KMS-11 (cell line): ENCODE measurements around the gene SFTPA2.
"Not testable (repeated sequence)": the region's sequence is repeated elsewhere in the genome, so short reads cannot be mapped to it uniquely, and the experiment has no call there.

Source experiments
- H2AFZ ChIP-seq: fragments of 200-600 bp; sonication (generic); 2 replicates; pipeline ENCODE4 v1.6.1; 2016; ENCODE audit warnings: antibody characterized with exemption, mixed run types, low read depth
- H3K27ac ChIP-seq: fragments of 200-600 bp; sonication (generic); 2 replicates; pipeline ENCODE4 v1.6.1; 2016; ENCODE audit warnings: mild to moderate bottlenecking, mixed run types
- H3K27me3 ChIP-seq: fragments of 200-600 bp; sonication (generic); 2 replicates; pipeline ENCODE4 v1.6.1; 2017; ENCODE audit warnings: mild to moderate bottlenecking, low read depth, mixed run types, moderate library complexity; ENCODE audit not compliant: insufficient read depth
- H3K36me3 ChIP-seq: fragments of 200-600 bp; sonication (generic); 2 replicates; pipeline ENCODE4 v1.6.1; 2017; ENCODE audit warnings: mild to moderate bottlenecking, mixed run types; ENCODE audit not compliant: insufficient read depth
- H3K4me1 ChIP-seq: fragments of 200-600 bp; sonication (generic); 2 replicates; pipeline ENCODE4 v1.6.1; 2016; ENCODE audit warnings: mild to moderate bottlenecking, low read depth, mixed run types; ENCODE audit not compliant: poor library complexity, severe bottlenecking
- H3K4me2 ChIP-seq: fragments of 200-600 bp; sonication (generic); 2 replicates; pipeline ENCODE4 v1.7.0; 2016; ENCODE audit warnings: mild to moderate bottlenecking, mixed run types
- H3K4me3 ChIP-seq: fragments of 200-600 bp; sonication (generic); IDR thresholded peaks from 2 replicates; pipeline ENCODE4 v1.6.1; 2017; ENCODE audit warnings: low read depth, low read length, mixed read lengths; ENCODE audit not compliant: insufficient read depth
- H3K79me2 ChIP-seq: fragments of 200-600 bp; sonication (generic); 2 replicates; pipeline ENCODE4 v1.6.1; 2016; ENCODE audit warnings: low read depth, mixed run types; ENCODE audit not compliant: insufficient read depth
- H3K9ac ChIP-seq: fragments of 200-600 bp; sonication (generic); 2 replicates; pipeline ENCODE4 v1.6.1; 2016; ENCODE audit warnings: mild to moderate bottlenecking, mixed run types
- H4K20me1 ChIP-seq: fragments of 200-600 bp; sonication (generic); 2 replicates; pipeline ENCODE4 v1.6.1; 2016; ENCODE audit warnings: mild to moderate bottlenecking, mixed run types; ENCODE audit not compliant: insufficient read depth
- CTCF ChIP-seq: fragments of 200-600 bp; sonication (generic); conservative IDR thresholded peaks from 2 replicates; pipeline ENCODE4 v1.6.1; 2017; ENCODE audit warnings: low read depth, mild to moderate bottlenecking, antibody characterized with exemption, low read length, moderate library complexity, mixed read lengths

Gene SFTPA2

GRCh38 chr10:79542626-79543025 lies 17.6 kb downstream of the SFTPA2 start:
- Histone ChIP-seq H3K4me1 (no peaks in the 10 kb centered on the region), H3K4me3 (no peak overlapping the region), H3K27ac (no peak overlapping the region), H3K79me2 (no peaks in the 10 kb centered on the region), H3K27me3 (no peaks in the 10 kb centered on the region), H2AFZ (no peak overlapping the region), H3K36me3 (no peaks in the 10 kb centered on the region), H4K20me1 (no peaks in the 10 kb centered on the region), H3K4me2 (no peak overlapping the region), H3K9ac (no peak overlapping the region)
- no peak for TF ChIP-seq CTCF

- H3K79me2 ChIP-seq, H4K20me1 ChIP-seq: not testable (repeated sequence)
These were observed 19.3 kb downstream of the SFTPA2 start for GRCh38 chr10:79540930-79541329.

GRCh38 chr10:79538311-79538710 lies 21.9 kb downstream of the SFTPA2 start:
- not testable (repeated sequence) for H2AFZ ChIP-seq, H3K4me3 ChIP-seq, H3K27ac ChIP-seq, H3K36me3 ChIP-seq, H3K4me1 ChIP-seq, H3K9ac ChIP-seq, H3K27me3 ChIP-seq, H3K79me2 ChIP-seq, H3K4me2 ChIP-seq, H4K20me1 ChIP-seq

More at GRCh38 chr10:79540930-79541329, 19.3 kb downstream of the SFTPA2 start:
- H3K27me3 ChIP-seq, H3K9ac ChIP-seq, H2AFZ ChIP-seq, H3K4me2 ChIP-seq, H3K4me1 ChIP-seq, H3K36me3 ChIP-seq, H3K27ac ChIP-seq, H3K4me3 ChIP-seq: not testable (repeated sequence)

- not testable (repeated sequence) for H3K4me1 ChIP-seq, H4K20me1 ChIP-seq, H2AFZ ChIP-seq, H3K4me3 ChIP-seq, H3K27ac ChIP-seq, H3K36me3 ChIP-seq, H3K9ac ChIP-seq, H3K27me3 ChIP-seq, H3K79me2 ChIP-seq, H3K4me2 ChIP-seq
These were observed 26.4 kb downstream of the SFTPA2 start for GRCh38 chr10:79533903-79534175.

GRCh38 chr10:79533142-79533902 lies 26.9 kb downstream of the SFTPA2 start:
- not testable (repeated sequence) for H3K4me2 ChIP-seq, H3K79me2 ChIP-seq, H3K9ac ChIP-seq, H3K4me1 ChIP-seq, H4K20me1 ChIP-seq, H3K36me3 ChIP-seq, H3K27ac ChIP-seq, H2AFZ ChIP-seq, H3K4me3 ChIP-seq, H3K27me3 ChIP-seq

- not testable (repeated sequence) for H4K20me1 ChIP-seq, H3K4me1 ChIP-seq, H3K27ac ChIP-seq, H3K9ac ChIP-seq, H3K36me3 ChIP-seq, H3K4me3 ChIP-seq, H3K79me2 ChIP-seq, H3K27me3 ChIP-seq, H2AFZ ChIP-seq, H3K4me2 ChIP-seq
These were observed 31.9 kb downstream of the SFTPA2 start for GRCh38 chr10:79528261-79528660.

- not testable (repeated sequence) for H3K27me3 ChIP-seq, H4K20me1 ChIP-seq, H3K36me3 ChIP-seq, H3K27ac ChIP-seq, H2AFZ ChIP-seq, H3K4me2 ChIP-seq, H3K9ac ChIP-seq, H3K4me1 ChIP-seq, H3K79me2 ChIP-seq, H3K4me3 ChIP-seq
These were observed 35.0 kb downstream of the SFTPA2 start for GRCh38 chr10:79525049-79525710.

GRCh38 chr10:79523157-79523853 lies 36.9 kb downstream of the SFTPA2 start:
- H3K27ac ChIP-seq, H3K4me1 ChIP-seq, H4K20me1 ChIP-seq, H3K79me2 ChIP-seq, H3K4me3 ChIP-seq, H2AFZ ChIP-seq, H3K27me3 ChIP-seq, H3K9ac ChIP-seq, H3K4me2 ChIP-seq, H3K36me3 ChIP-seq: not testable (repeated sequence)

- not testable (repeated sequence) for H3K9ac ChIP-seq, H4K20me1 ChIP-seq, H3K27ac ChIP-seq, H3K4me3 ChIP-seq, H2AFZ ChIP-seq, H3K4me1 ChIP-seq, H3K79me2 ChIP-seq, H3K27me3 ChIP-seq, H3K36me3 ChIP-seq, H3K4me2 ChIP-seq
These were observed 37.7 kb downstream of the SFTPA2 start for GRCh38 chr10:79522464-79522863.
